NT2/D1 (cell line): ENCODE measurements around the gene BABAM2.

ENCODE experiments used
- SUZ12 ChIP-seq: IDR thresholded peaks from 2 replicates; pipeline ENCODE4 v1.6.1; 2011; ENCODE audit not compliant: insufficient read length, insufficient read depth; ENCODE audit errors: extremely low read depth
- YY1 ChIP-seq: IDR thresholded peaks from 2 replicates; pipeline ENCODE4 v1.6.1; 2011; ENCODE audit not compliant: insufficient read length, insufficient read depth
- ZNF274 ChIP-seq: IDR thresholded peaks from 2 replicates; pipeline ENCODE4 v1.6.1; 2011; ENCODE audit warnings: mild to moderate bottlenecking, low read depth, low read length

GRCh38 chr2:27931361-27931950, 40.9 kb downstream of the BABAM2 start:
- TF ChIP-seq YY1 (no peak), ZNF274 (no peak), SUZ12 (no peak)
